Stimulated activated CD4-positive, alpha-beta T cell treated with anti-CD3 and anti-CD28 coated beads, Interleukin-1b, Interleukin-23, amount 100 ng/mL, for 48 hours (primary cell): ENCODE results near the gene ACTN1.

Source experiments
- DNase-seq: peaks from one replicate; pipeline ENCODE4 v3.0.0-alpha.2; 2020

ACTN1 gene

GRCh38 chr14:68932231-68932630 is 46.9 kb downstream of the ACTN1 start:
- no peak for DNase-seq

GRCh38 chr14:68931474-68932051 is 47.5 kb downstream of the ACTN1 start:
- no peak for DNase-seq

DNA sequence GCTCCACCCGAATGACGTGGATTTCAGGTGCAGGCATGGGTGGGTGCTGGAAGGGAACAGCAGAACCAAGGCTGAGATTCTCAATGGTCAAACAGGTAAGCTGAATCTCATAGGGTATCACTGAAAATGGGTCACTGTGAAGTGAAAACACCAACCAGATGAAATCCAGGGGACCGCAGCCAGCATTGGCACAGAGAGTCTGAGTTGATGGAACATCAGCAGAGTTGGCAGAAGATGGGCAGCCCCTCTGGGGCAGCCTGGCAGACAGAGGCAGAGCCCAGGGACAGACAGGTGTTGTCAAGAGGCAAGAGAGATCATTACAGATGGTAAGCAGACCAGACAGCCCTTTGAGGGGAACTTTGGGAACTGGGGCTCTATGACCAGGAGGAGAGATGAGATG is 48.0 kb downstream of the ACTN1 start:
- DNase-seq, result no peak

- DNase-seq, result no peak
Observed at GRCh38 chr14:68929623-68930307, 49.3 kb downstream of the ACTN1 start.

- DNase-seq, result no peak
Observed at GRCh38 chr14:68928770-68929550, 50.1 kb downstream of the ACTN1 start.

DNA sequence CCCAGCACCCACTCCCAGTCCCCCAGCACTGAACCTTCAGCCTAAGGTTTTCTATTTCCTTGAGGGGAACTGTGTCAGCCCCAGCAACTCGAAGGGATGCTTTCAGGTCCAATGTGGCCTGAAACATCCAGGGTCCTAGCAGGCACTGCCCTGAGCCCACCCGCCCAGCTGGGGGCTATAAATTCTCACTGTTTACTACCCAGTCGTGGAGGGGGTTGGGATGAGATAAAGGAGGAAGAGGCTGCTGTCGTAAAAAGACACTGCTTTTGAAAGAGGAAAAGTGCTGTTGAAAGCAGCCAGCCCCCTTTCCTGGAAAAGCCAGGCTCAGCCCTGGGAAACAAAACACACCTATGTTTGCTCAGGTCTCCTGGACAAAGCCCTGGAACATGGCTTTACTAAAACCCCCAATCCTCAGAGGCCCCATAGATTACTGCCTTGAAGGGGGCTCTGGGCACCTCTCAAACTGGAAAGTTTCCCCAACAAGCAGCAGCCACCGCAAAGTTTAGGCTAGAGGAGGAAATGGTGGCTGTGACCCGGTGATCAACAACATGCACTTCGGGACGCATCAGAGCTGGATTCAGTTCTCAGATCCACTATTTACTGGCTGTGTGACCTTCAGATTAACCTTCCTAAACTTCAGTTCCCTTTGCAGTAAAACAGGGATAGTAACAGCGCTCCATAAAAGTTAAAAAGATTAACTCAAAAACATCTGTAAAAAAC is 51.0 kb downstream of the ACTN1 start:
- DNase-seq, result no peak

GRCh38 chr14:68927089-68927488 is 52.0 kb downstream of the ACTN1 start:
- no peak for DNase-seq

DNA sequence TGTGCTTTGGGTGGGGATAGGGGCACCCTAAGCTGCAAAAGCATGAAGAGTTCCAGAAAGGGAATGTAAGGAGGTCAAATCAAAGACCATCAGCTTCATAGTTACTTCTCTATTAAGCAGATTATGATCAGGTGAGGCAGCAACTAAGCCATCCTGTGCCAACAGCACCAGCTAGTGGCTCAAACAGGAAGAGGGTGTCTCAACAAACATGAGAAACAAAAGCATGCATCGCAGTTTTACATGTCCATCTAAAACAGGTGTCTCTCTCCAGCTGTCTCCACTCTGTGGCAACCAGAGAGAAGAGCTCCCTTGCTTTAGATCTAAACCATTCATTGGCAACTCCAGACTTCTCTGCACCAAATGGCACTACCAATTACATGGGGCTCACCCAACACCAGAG is 52.9 kb downstream of the ACTN1 start:
- no peak for DNase-seq

DNA sequence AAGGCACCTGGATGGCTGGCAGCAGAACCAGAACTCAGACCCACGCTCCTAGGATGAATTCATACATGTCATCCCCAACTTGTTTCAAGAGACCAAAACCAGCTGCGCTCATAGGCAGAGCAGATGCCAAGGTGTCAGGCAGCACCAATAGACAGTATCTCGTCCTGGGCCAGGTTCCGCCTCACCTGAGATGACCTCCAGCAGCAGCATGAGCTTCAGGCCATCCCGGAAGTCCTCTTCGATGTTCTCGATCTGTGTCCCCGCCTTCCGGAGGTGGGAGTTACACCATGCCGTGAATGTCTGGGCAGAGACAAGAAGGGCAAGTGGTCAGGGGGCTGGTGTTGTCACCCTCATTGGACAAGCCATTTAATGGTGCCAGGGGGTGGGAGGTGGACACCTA is 53.7 kb downstream of the ACTN1 start:
- no peak for DNase-seq

DNA sequence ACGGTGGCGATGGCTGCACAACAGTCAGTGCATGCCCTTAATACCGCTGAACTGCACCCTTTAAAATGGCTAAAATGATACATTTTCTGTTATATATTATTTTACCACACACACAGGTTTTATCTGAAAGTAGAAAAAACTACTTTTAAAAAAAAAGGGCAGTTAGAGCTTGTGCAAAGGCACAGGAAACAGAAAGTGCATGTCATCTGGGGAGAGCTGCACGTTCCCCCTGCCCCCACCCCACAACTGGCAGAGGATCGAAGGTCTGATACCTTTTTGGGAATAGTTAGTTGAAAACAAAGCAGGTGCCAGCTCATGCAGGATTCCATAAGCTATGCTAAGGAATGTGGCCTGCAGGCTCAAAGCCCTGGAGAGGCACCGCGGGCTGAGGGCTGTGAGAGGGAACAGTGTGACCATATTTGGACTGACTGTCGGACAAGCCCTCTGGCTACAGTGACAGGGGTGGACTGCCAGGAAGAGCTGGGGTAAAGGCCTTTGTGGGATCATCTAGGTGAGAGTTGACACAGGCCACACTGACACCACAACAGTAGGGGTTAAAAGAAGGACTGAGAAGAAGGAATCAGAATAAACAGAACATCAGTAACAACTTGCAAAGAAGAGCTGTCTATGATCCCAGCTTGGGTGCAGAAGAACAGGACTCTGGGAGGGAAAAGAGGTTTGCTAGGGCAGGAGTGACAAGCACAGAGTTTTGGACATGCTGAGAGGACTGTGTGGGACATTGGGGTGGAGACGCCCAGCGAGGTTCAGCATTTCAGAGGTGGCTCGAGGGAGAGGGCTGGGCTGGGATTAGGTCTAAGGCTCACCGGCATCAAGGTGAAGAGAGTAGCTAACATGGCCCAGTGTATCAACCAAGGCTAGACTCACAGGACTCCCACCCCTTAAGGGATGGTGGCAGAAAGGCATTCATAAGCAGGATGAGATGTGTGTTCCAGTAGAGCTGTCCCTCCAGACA is 54.6 kb downstream of the ACTN1 start:
- no peak for DNase-seq

- DNase-seq, result no peak
Observed at GRCh38 chr14:68922886-68923285, 56.2 kb downstream of the ACTN1 start.

- DNase-seq, result no peak
Observed at GRCh38 chr14:68922201-68922621, 56.9 kb downstream of the ACTN1 start.

DNA sequence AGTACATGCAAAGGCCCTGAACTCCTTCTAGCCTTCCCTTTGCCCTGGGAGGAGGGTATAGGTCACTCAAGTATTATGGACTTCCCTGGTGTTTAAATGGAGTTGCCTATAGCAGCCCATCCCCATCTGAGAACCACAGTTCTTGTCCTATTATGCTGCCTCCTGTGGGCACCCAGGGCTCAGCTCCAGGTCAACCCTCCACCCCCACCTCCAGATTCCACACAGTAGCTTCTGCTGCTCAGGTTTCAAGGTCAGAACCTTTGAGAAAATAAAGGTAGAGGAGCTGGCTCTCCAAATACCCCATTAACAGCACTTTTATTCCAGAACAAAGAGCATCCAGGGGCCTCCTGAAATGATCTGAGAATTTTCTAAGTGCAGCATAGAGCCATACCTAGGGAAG is 57.4 kb downstream of the ACTN1 start:
- no peak for DNase-seq

DNA sequence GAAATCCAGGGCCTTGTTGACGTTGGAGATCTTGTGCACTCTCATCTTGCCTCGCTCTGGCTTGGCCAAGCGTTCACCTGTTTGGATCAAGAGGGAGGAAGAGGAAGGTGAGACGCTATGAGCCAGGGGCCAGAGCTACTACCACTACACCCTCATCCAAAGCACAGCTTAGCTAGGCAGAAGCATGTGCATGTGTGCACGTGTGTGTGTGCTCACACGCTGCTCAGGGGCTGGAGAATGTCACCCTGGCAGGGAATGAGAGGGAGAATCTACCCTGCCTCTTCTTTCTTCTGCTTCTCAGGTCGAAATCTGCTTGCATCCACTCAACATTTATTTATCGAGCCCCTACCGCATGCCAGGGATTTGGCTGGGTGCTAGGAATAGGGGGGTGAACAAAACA is 58.1 kb downstream of the ACTN1 start:
- DNase-seq, result no peak

- no peak for DNase-seq
Observed at GRCh38 chr14:68919129-68919927, 59.8 kb downstream of the ACTN1 start.

GRCh38 chr14:68918612-68919011 is 60.5 kb downstream of the ACTN1 start:
- no peak for DNase-seq

DNA sequence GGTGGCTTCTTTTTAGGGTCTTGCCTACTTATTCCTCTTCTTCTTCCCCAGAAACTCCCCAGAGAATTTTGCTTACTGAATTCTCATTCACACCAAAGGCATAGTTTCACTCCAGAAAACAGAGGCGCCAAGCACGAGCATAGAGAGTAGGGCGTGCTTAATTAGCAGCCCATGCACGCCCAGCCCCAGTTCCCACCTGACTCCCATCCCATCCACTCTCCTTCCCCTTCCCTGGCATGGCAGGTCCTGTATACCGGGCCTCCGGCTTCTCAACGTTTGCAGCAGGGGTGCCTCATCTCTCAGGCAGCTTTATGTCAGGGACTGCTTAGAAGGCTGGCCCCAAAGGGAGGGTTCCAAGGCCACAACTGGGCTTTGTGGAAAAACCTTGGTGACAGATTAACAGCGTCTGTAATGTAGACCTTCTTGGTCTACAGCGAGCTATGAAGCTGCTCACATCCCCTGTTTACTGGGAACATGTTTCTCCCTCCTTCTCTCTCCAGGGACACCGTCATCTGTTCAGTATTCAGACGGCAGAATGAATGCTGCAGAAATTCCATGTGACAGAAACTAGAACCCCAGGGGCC is 62.7 kb downstream of the ACTN1 start:
- no peak for DNase-seq

DNA sequence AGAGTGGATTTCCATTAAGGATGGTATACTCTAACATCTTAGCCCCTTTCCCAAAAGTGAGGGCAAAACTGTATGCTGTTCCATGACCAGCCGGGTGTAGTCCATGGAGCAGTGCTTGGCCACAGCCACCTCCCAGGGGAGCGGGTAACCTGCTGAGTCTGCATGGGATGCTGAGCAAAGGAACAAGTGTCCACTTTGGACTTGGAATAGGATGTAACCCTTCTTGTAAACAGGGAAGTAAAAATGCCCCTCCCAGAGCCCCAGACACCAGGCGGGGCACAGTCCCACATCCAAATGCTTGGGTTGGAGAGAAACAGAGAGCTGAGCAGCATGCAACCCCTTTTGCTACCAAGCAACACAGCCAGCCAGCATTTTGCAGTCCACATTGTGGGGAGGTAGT is 65.6 kb downstream of the ACTN1 start:
- DNase-seq, result no peak

- DNase-seq, result peak; percentile 77
Observed at GRCh38 chr14:68911594-68912227, 67.4 kb downstream of the ACTN1 start.

DNA sequence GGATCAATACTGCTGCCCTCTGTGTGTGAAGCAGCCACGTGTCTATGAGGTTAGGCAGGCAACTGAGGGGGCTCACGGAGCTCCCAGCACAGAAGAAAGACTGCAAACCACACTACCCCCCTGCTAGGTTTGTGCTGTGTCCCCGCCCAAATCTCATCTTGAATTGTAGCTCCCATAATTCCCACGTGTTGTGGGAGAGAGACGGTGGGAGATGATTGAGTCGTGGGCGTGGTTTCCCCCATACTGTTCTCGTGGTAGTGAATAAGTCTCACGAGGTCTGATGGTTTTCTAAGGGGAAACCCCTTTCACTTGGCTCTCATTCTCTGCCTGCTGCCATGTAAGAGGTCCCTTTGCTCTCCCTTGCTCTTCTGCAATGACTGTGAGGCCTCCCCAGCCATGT is 68.6 kb downstream of the ACTN1 start:
- DNase-seq, result peak; percentile 19

DNA sequence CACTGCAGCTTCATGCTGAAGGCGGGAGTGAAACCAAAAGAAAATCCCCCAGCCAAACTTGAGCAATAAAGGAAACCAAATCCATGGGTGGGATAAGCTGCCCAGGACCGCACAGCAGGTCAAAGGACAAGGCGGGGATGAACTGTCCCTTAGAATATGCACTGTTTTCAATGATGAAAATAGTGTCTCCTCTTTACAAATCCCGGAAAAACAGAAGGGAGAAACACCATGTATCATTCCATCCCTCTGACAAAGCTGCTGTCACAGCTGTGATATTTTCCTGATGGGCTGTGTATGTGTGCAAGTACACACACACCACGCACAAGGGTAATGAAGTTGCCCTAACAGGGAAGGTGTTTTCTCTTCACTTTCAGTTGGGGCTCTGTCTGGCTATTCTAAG is 70.3 kb downstream of the ACTN1 start:
- no peak for DNase-seq
